Lower leg skin (tissue), 4 donors: ENCODE measurements around the gene ARHGEF12. TPM values are rescaled to one million over a fixed set of nuclear protein-coding genes. Genes with fewer than 3 reads are reported as not detected.

Source experiments
- DNase-seq, 2 donors: peaks; one replicate each; pipeline ENCODE4 v3.0.0-alpha.2; 2019; ENCODE audit warnings: low spot score in 2 of 2
- H3K4me3 ChIP-seq: fragments of 200-600 bp; sonication (generic); 2 replicates; pipeline ENCODE4 v1.5.1; 2017; ENCODE audit warnings: mild to moderate bottlenecking, low read depth; ENCODE audit not compliant: poor library complexity, severe bottlenecking
- CTCF ChIP-seq, 3 donors: fragments of 450-650 bp; IDR thresholded peaks; one replicate each; pipeline ENCODE4 v1.5.1; 2016; ENCODE audit warnings: antibody characterized with exemption in 3 of 3, mild to moderate bottlenecking in 3 of 3, moderate library complexity in 2 of 3
- POLR2A ChIP-seq, 2 donors: fragments of 450-650 bp; IDR thresholded peaks; one replicate each; pipeline ENCODE4 v1.6.1; 2016 to 2017; ENCODE audit warnings: antibody characterized with exemption in 2 of 2, mild to moderate bottlenecking in 1 of 2, moderate library complexity in 1 of 2
- WGBS, 2 donors: methylation state at CpG; one replicate each; pipeline ENCODE4 v1.1.5; 2018; 5-methylcytosine and 5-hydroxymethylcytosine counted together
- intact Hi-C: fragments of 100-400 bp; cut with DNase I; formaldehyde crosslinking; loops from one replicate; pipeline ENCODE4 v1.15.0; 2023; ENCODE audit warnings: low total_unique reads
- total RNA-seq, 4 donors: library from RNA; depleted of rRNA; stranded (reverse); fragments of >200 nt; gene quantifications; one replicate each; pipeline ENCODE4 v1.1.0, GENCODE V29; 2016

ARHGEF12 gene
- total RNA-seq, 4 donors from 2014 or later: 124 to 153 (median 132) TPM

- no peak for TF ChIP-seq POLR2A (IDR thresholded peaks at IDR 0.05)
- TF ChIP-seq CTCF (IDR thresholded peaks at IDR 0.05): peak in 1 of 3 donors; percentile 78
- DNase-seq: peak; percentile 58 to 96
- intact Hi-C loops: loop anchor here (5.0 to 10.0 kb wide), 3 partner anchors 174 to 441 kb away; no protein-coding TSS in a partner anchor
- H3K4me3 ChIP-seq: no peak within 1 kb of the TSS
- WGBS, 2 donors: 1 to 2% methylated on average over 8 to 35 of the region's 95 CpGs
These were observed 175.1 kb downstream of the ARHGEF12 start, which contains the start of gene GRIK4 for GRCh38 chr11:120511116-120511819. TSS of gene GRIK4 (plus strand) at chr11:120511748. CDS start at chr11:120660319, 148,571 bp downstream.

GRCh38 chr11:120511820-120512738, 175.9 kb downstream of the ARHGEF12 start:
- TF ChIP-seq CTCF (IDR thresholded peaks at IDR 0.05): no peak
- TF ChIP-seq POLR2A (IDR thresholded peaks at IDR 0.05): no peak
- WGBS, 2 donors: 21 to 26% methylated on average over 26 to 35 of the region's 73 CpGs
- no peak overlapping the region for H3K4me3 ChIP-seq
- intact Hi-C loops: loop anchor here (5.0 to 10.0 kb wide), 3 partner anchors 173 to 440 kb away; no protein-coding TSS in a partner anchor
- peak in 1 of 2 donors; percentile 83 for DNase-seq

DNA sequence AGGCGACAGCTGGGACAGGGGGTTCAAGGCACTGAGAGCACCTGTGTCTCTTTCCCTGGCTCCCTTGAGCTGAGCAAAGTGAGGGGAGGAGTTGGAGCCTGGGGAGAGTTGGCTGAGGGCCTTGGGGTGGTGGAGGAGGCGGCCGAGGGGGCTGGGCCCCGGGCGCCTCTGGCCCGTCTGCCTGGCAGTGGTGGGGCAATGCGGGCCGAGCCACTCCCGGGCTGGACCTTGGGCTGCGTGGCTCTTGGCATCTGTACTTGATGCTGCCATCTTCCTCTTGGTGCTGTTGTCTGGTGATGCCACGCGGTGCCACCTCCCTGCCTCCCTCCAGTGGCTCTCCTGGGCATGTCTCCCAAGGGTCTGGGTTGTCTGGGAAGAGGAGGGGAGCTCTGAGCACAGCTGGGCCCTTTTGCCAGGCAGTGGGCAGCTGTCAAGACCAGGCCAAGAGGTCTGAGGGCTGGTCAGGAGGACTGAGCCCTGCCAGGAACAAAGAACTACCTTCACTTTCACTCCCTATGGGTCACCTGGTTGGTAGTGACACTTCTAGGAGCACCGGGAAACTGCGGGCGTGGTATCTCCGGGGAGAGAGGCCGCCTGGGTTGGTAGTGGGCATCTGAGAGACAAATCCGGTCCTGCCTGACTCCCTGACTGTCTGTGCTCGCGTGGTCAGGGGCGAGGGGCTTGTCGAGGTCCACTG, 176.7 kb downstream of the ARHGEF12 start:
- no peak for TF ChIP-seq POLR2A (IDR thresholded peaks at IDR 0.05)
- TF ChIP-seq CTCF (IDR thresholded peaks at IDR 0.05): no peak
- WGBS, 2 donors: 81 to 83% methylated on average over 18 to 22 of the region's 22 CpGs
- intact Hi-C loops: loop anchor here (5.0 to 10.0 kb wide), 3 partner anchors 172 to 439 kb away; no protein-coding TSS in a partner anchor
- H3K4me3 ChIP-seq: no peak overlapping the region
- DNase-seq: peak in 1 of 2 donors; percentile 84

DNA sequence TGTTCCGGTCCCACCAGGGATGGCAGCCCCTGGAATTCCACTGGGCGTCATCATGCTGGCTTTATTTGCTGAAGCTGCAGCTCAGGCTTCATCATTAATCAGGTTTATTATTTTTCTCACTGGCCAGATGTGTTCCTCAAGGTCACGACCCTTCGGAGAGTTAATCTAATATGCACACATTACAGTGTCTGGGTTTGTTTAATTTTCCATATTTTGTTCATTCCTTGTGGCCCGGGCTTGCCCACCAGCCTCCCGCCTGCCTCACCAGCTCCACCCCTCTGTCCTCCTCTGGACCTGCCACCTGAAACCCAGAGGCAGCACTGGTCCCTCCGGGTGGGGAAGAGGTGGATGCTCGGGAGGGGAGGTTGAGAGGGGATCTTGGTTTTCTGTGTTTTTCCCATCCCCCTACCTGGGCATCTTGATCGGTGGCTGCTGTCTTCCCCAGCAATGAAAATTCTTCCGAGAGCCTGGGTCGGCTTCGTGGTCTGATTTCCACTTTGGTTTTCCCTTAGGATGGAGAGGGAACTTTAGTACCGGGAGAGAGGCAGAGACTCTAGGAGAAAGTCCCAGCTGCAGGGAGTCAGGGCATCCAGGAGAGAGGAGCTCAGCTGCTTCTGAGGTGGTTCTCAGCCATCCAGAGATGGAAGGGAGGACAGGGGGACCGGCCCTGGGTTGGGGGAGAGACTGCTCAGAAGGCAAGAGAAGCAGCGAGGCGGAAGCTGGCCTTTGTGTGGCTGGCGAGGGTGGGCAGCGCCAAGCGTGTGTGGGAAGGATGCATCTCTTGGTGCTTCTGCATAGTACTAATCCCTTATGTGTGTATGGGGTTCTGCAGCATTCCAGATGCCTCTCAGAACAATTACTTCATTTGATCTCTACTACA, 177.5 kb downstream of the ARHGEF12 start:
- H3K4me3 ChIP-seq: no peak overlapping the region
- 75 to 78% methylated on average over 19 of the region's 19 CpGs for WGBS, 2 donors
- intact Hi-C loops: loop anchor here (5.0 to 10.0 kb wide), 3 partner anchors 171 to 439 kb away; no protein-coding TSS in a partner anchor
- DNase-seq: peak in 1 of 2 donors; percentile 80
- TF ChIP-seq CTCF (IDR thresholded peaks at IDR 0.05): no peak
- TF ChIP-seq POLR2A (IDR thresholded peaks at IDR 0.05): no peak
